Measurements from ENCODE around the gene FREY1.

The FREY1 gene

DNA sequence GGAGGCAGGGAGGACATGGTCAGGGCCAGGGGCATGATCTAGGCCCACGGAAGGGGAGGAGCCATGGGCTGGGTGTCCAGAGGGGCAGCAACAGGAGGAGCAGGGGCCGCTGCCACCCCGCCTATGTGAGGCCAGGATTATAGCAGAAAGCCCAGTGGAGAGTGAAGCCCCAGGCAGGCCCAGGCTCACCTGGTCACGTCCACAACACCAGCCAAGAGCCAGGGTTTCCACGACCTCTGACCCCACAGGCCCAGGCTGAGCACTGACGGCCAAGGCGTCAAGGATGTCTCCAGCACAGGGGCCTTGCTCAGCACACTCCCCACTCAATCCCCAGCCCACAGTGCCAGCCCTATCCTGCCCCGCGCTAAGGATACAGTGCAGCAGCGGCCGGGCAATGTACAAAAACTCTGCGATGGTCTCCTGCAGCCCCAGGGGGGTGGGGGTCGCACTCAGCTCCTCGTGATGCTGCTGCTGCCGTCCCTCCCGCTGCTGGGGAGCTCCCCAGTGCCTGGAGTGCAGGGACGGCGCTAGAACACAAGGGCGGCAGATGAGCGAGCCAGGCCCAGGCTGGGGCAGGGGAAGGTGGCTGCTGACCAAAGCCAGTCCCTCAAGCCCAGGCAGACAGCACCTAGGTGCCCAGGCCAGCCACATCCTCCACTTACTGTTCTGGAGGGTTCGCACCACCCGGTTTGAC lies 7.0 kb upstream of the FREY1 start:
- Histone ChIP-seq H3K27me3 (ENCODE audit: control insufficient read depth, low read length) (no peaks in the 10 kb centered on the region), H3K4me2 (ENCODE audit: low read length) (no peak overlapping the region), H4K20me1 (ENCODE audit: control insufficient read depth, insufficient read depth, low read depth, low read length) (peaks cover 13% of the 10 kb centered on the region), H3K9me3 (ENCODE audit: control insufficient read depth, insufficient read depth, low read length) (no peaks in the 10 kb centered on the region), H3K36me3 (ENCODE audit: control insufficient read depth, low read length) (peaks cover 56% of the 10 kb centered on the region), H3K4me1 (ENCODE audit: control insufficient read depth, low read length) (peaks cover 22% of the 10 kb centered on the region), H3K79me2 (ENCODE audit: control insufficient read depth, low read length) (peaks cover 24% of the 10 kb centered on the region), H3K27ac (ENCODE audit: low read depth, low read length) (no peak overlapping the region), H3F3A (ENCODE audit: control insufficient read depth, insufficient read depth) (peaks cover 6% of the 10 kb centered on the region), H3K9me2 (replicated peaks; ENCODE audit: control insufficient read depth, low read length) (no peaks in the 10 kb centered on the region), H3K4me3 (ENCODE audit: low read length) (no peak overlapping the region)
- TF ChIP-seq EZH2phosphoT487 (IDR thresholded peaks at IDR 0.05; ENCODE audit: borderline replicate concordance, low read length) = no peak
- TF ChIP-seq, protein P1, sequence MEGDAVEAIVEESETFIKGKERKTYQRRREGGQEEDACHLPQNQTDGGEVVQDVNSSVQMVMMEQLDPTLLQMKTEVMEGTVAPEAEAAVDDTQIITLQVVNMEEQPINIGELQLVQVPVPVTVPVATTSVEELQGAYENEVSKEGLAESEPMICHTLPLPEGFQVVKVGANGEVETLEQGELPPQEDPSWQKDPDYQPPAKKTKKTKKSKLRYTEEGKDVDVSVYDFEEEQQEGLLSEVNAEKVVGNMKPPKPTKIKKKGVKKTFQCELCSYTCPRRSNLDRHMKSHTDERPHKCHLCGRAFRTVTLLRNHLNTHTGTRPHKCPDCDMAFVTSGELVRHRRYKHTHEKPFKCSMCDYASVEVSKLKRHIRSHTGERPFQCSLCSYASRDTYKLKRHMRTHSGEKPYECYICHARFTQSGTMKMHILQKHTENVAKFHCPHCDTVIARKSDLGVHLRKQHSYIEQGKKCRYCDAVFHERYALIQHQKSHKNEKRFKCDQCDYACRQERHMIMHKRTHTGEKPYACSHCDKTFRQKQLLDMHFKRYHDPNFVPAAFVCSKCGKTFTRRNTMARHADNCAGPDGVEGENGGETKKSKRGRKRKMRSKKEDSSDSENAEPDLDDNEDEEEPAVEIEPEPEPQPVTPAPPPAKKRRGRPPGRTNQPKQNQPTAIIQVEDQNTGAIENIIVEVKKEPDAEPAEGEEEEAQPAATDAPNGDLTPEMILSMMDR (IDR thresholded peaks at IDR 0.05; ENCODE audit: low read depth, low read length, poor library complexity, severe bottlenecking) = no peak

DNA sequence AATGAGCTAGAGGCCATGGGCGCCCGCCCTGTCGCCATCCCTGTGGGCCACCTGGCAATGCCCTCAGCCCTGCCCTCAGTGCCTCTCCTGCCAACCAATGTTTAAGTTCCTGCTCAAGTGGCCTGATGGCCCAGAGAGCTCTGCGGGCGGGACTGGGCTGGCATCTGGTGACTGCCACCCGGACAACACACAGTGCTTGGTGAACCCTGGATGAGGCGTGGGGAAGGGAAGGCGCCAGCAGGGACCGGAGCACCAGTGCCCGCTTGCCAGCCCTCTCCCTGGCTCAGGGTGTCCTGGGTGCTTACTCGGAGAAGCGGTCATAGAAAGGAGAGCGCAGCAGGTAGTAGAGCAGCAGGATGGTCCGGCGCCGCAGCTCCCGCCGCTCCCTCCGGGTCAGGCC lies 6.4 kb upstream of the FREY1 start:
- TF ChIP-seq EZH2phosphoT487 (IDR thresholded peaks at IDR 0.05; ENCODE audit: borderline replicate concordance, low read length) = no peak
- TF ChIP-seq, protein P1 (IDR thresholded peaks at IDR 0.05; ENCODE audit: low read depth, low read length, poor library complexity, severe bottlenecking) = no peak
- no peaks in the 10 kb centered on the region for H3K9me3 ChIP-seq (ENCODE audit: control insufficient read depth, insufficient read depth, low read length)
- peaks cover 56% of the 10 kb centered on the region for H3K36me3 ChIP-seq (ENCODE audit: control insufficient read depth, low read length)
- H3K27me3 ChIP-seq (ENCODE audit: control insufficient read depth, low read length) = no peaks in the 10 kb centered on the region
- H3K4me1 ChIP-seq (ENCODE audit: control insufficient read depth, low read length) = peaks cover 16% of the 10 kb centered on the region
- no peak overlapping the region for H3K4me2 ChIP-seq (ENCODE audit: low read length)
- H3F3A ChIP-seq (ENCODE audit: control insufficient read depth, insufficient read depth) = peaks cover 3% of the 10 kb centered on the region; the same call in 1 of the 2 replicates
- no peak overlapping the region for H3K27ac ChIP-seq (ENCODE audit: low read depth, low read length)
- peaks cover 24% of the 10 kb centered on the region for H3K79me2 ChIP-seq (ENCODE audit: control insufficient read depth, low read length)
- no peak overlapping the region for H3K4me3 ChIP-seq (ENCODE audit: low read length)
- H4K20me1 ChIP-seq (ENCODE audit: control insufficient read depth, insufficient read depth, low read depth, low read length) = peaks cover 13% of the 10 kb centered on the region
- H3K9me2 ChIP-seq (replicated peaks; ENCODE audit: control insufficient read depth, low read length) = no peaks in the 10 kb centered on the region

DNA sequence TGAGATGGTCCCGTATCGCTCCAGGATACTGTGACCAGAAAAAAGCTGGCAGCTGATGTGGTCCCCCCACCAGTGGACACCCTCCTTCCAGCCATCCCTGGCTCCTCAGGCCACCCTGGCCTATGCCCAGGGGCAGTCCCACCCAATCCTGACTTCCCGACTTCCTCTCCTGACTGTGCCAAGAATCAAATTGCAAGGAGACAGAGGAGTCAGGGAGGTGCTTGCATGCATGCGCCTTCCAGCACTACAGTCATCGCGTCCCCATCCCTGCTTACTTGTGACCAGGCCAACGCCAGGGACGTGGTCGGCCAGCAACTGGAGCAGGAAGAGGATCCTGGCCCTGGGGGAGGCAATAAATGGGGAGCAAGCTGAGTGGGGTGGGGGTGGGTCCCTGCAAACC lies 3.6 kb upstream of the FREY1 start:
- Histone ChIP-seq H3K27me3 (ENCODE audit: control insufficient read depth, low read length) (no peaks in the 10 kb centered on the region), H3K27ac (ENCODE audit: low read depth, low read length) (no peak overlapping the region), H3K4me3 (ENCODE audit: low read length) (no peak overlapping the region), H4K20me1 (ENCODE audit: control insufficient read depth, insufficient read depth, low read depth, low read length) (no peaks in the 10 kb centered on the region; the same call in none of the 2 replicates), H3K9me2 (replicated peaks; ENCODE audit: control insufficient read depth, low read length) (no peaks in the 10 kb centered on the region), H3F3A (ENCODE audit: control insufficient read depth, insufficient read depth) (no peaks in the 10 kb centered on the region), H3K4me2 (ENCODE audit: low read length) (no peak overlapping the region), H3K4me1 (ENCODE audit: control insufficient read depth, low read length) (peaks cover 7% of the 10 kb centered on the region), H3K36me3 (ENCODE audit: control insufficient read depth, low read length) (peaks cover 40% of the 10 kb centered on the region), H3K9me3 (ENCODE audit: control insufficient read depth, insufficient read depth, low read length) (no peaks in the 10 kb centered on the region), H3K79me2 (ENCODE audit: control insufficient read depth, low read length) (peaks cover 4% of the 10 kb centered on the region)
- no peak for TF ChIP-seq EZH2phosphoT487 (IDR thresholded peaks at IDR 0.05; ENCODE audit: borderline replicate concordance, low read length)
- TF ChIP-seq, protein P1 (IDR thresholded peaks at IDR 0.05; ENCODE audit: low read depth, low read length, poor library complexity, severe bottlenecking) = no peak

Data from DOHH2 (cell line).